Activated naive CD4-positive, alpha-beta T cell treated with anti-CD3 and anti-CD28 coated beads, Interleukin-2, amount 50 U/mL, for 16 hours (primary cell): ENCODE results near the gene SH3RF3.
"Not testable (repeated sequence)": the region's sequence is repeated elsewhere in the genome, so short reads cannot be mapped to it uniquely, and the experiment has no call there.

Experiments
- DNase-seq: peaks from one replicate; pipeline ENCODE4 v3.0.0-alpha.2; 2020

The SH3RF3 gene

GRCh38 chr2:109160714-109161440 lies 31.9 kb downstream of the SH3RF3 start:
- DNase-seq: no peak

- not testable (repeated sequence) for DNase-seq
Observed at GRCh38 chr2:109162367-109162766, 33.4 kb downstream of the SH3RF3 start.

- DNase-seq: no peak
Observed at GRCh38 chr2:109162999-109163398, 34.0 kb downstream of the SH3RF3 start.

GRCh38 chr2:109164311-109164710 lies 35.3 kb downstream of the SH3RF3 start:
- no peak for DNase-seq

GRCh38 chr2:109164739-109165221 lies 35.8 kb downstream of the SH3RF3 start:
- DNase-seq: no peak

GRCh38 chr2:109166811-109167210 lies 37.8 kb downstream of the SH3RF3 start:
- no peak for DNase-seq

- DNase-seq: no peak
Observed at GRCh38 chr2:109168086-109168485, 39.1 kb downstream of the SH3RF3 start.

GRCh38 chr2:109168716-109169115 lies 39.7 kb downstream of the SH3RF3 start:
- DNase-seq: no peak

- no peak for DNase-seq
Observed at GRCh38 chr2:109170645-109171044, 41.6 kb downstream of the SH3RF3 start.

- no peak for DNase-seq
Observed at GRCh38 chr2:109171444-109172334, 42.7 kb downstream of the SH3RF3 start.

GRCh38 chr2:109172556-109173105 lies 43.6 kb downstream of the SH3RF3 start:
- DNase-seq: no peak

- DNase-seq: no peak
Observed at GRCh38 chr2:109173311-109174171, 44.5 kb downstream of the SH3RF3 start.

- DNase-seq: no peak
Observed at GRCh38 chr2:109174214-109174613, 45.2 kb downstream of the SH3RF3 start.

GRCh38 chr2:109174626-109175349 lies 45.8 kb downstream of the SH3RF3 start:
- no peak for DNase-seq

GRCh38 chr2:109175350-109175678 lies 46.3 kb downstream of the SH3RF3 start:
- no peak for DNase-seq

GRCh38 chr2:109176928-109177327 lies 47.9 kb downstream of the SH3RF3 start:
- no peak for DNase-seq

- no peak for DNase-seq
Observed at GRCh38 chr2:109177635-109178034, 48.6 kb downstream of the SH3RF3 start.

GRCh38 chr2:109178968-109179367 lies 50.0 kb downstream of the SH3RF3 start:
- no peak for DNase-seq

- no peak for DNase-seq
Observed at GRCh38 chr2:109180786-109181185, 51.8 kb downstream of the SH3RF3 start.

GRCh38 chr2:109182426-109182825 lies 53.4 kb downstream of the SH3RF3 start:
- no peak for DNase-seq

GRCh38 chr2:109183871-109184270 lies 54.9 kb downstream of the SH3RF3 start:
- DNase-seq: no peak

- no peak for DNase-seq
Observed at GRCh38 chr2:109184368-109184767, 55.4 kb downstream of the SH3RF3 start.
